A172 (cell line): ENCODE results near the gene CTTNBP2NL. TPM values are rescaled to one million over a fixed set of nuclear protein-coding genes. Genes with fewer than 3 reads are reported as not detected.
A peak's percentile ranks its signal among the peaks of the same experiment; 100 is the strongest.
"Not testable (repeated sequence)": the region's sequence is repeated elsewhere in the genome, so short reads cannot be mapped to it uniquely, and the experiment has no call there.

ENCODE experiments used
- DNase-seq: peaks from one replicate; pipeline ENCODE4 v3.0.0-alpha.2; 2015; ENCODE audit warnings: low spot score
- total RNA-seq: library from RNA; depleted of rRNA; stranded (reverse); fragments of >200 nt; shearing (Covaris generic); gene quantifications from 2 replicates; pipeline ENCODE4 v1.2.3, GENCODE V29; 2014

Gene CTTNBP2NL
- total RNA-seq, 1 experiment from 2014 or later, result 11.2 TPM

- not testable (repeated sequence) for DNase-seq
Measured at GRCh38 chr1:112423666-112424065, 27.7 kb downstream of the CTTNBP2NL start.

DNA sequence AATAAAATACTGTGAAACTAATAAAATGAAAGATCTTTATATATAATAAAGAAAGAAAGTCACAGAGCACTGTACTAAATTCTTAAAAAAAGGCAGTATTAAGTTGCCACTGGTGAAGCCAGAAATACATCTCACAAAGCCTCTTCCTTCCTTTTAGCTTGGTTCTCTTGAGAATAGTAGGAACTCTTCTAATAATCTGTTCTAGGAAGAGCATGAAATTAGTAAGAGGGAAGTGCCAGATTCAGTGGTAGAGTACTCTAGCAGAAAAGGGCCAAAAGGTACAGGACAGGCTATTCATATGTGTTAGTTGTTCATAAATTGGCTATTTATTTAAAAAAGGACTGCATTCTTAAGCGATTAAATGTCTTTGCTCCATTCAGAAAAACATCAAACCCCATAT lies 33.7 kb downstream of the CTTNBP2NL start:
- DNase-seq, result no peak

DNA sequence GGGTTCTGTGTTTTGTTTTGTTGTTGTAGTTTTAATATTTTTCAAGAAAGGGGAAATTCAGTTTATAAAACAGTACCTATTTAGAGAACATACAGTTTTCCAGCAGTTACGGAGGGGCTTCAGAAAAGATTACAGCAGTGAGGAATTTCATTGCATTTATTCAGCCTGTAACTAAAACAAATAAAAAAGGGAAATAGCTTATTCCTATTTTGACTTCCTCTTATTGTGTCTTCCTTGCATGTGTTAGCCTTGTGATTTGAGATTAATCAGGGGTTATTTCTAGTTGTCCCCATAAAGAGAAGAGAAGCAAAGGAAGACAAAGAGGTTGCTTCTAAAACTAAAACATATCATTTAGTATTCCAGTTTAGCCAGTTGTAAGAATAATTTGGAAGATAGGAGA lies 35.0 kb downstream of the CTTNBP2NL start:
- DNase-seq, result no peak

DNA sequence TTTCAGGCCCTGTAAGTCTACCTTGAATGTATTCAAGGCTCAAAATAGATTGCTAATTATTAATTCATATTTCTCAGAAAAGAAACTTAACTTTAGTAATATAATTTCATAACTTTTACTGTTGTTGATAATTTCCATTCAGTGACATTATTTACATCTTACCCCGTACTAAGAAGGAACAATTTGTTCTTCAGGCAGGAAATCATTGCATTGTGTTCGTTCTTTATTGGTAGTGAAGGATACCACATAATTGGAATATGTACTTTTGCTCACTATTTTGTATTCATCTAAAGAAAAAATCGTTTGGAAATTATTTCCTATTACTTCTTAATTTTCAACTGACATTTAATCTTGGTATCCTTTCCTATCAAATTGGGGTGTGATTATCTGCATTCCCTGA lies 39.4 kb downstream of the CTTNBP2NL start:
- no peak for DNase-seq

GRCh38 chr1:112436384-112437156 lies 40.6 kb downstream of the CTTNBP2NL start:
- no peak for DNase-seq

- not testable (repeated sequence) for DNase-seq
Measured at GRCh38 chr1:112438156-112438555, 42.1 kb downstream of the CTTNBP2NL start.

DNA sequence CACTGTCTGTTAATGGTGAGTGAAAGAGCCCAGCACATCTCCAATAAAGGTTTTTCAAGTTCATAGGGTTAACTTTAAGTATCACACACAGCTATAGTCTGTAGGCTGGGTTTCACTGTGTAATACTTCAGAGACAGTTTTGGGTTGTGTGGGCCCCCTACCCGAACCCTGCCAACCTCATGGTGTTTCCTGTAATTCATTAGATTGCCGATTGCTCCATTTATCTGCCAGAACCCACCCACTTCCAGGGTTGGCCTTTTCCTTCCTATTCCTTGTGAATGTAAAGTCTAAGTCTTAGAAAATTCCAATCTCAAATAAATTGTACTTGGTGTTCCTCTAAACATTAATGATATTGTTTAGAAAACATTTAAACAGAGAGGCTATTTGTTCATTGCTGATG lies 43.6 kb downstream of the CTTNBP2NL start:
- no peak for DNase-seq

- no peak for DNase-seq
Measured at GRCh38 chr1:112440574-112440973, 44.6 kb downstream of the CTTNBP2NL start.

- peak; percentile 40 for DNase-seq
Measured at GRCh38 chr1:112444269-112444668, 48.3 kb downstream of the CTTNBP2NL start.

- no peak for DNase-seq
Measured at GRCh38 chr1:112445596-112445995, 49.6 kb downstream of the CTTNBP2NL start.

DNA sequence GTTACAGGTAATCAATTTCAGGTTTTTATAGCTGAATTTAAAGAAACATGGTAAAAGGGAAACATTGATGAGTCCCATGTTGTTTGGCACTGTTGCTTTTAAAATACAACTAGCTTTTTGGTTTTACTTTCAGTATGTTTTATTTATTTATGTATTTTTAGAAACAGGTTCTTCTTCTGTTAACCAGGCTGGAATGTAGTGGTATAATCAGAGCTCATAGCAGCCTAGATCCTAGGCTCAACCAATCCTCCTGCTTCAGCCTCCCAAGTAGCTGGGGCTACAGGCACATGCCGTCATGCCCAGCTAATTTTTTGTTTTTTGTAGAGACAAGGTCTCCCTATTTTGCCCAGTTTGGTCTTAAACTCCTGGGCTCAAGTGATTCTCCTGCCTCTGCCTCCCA lies 50.4 kb downstream of the CTTNBP2NL start:
- no peak for DNase-seq

- DNase-seq, result no peak
Measured at GRCh38 chr1:112448904-112449629, 53.1 kb downstream of the CTTNBP2NL start.

DNA sequence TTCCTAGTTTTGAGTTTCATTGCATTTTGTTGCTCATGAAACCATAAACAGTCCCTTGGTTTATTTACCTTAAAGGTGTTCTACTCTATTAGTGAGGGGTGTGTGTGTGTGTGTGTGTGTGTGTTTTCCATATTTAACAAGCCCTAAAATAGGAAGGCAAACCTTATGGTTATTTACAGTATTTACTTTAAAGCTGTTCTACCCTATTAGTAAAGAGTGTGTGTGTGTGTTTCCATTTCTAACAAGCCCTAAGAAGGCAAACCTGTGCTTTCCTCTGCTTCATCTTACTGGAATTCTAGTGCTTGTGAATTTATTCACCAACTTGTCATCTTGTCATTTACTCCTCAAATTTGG lies 53.6 kb downstream of the CTTNBP2NL start:
- no peak for DNase-seq

- no peak for DNase-seq
Measured at GRCh38 chr1:112450773-112451172, 54.8 kb downstream of the CTTNBP2NL start.

DNA sequence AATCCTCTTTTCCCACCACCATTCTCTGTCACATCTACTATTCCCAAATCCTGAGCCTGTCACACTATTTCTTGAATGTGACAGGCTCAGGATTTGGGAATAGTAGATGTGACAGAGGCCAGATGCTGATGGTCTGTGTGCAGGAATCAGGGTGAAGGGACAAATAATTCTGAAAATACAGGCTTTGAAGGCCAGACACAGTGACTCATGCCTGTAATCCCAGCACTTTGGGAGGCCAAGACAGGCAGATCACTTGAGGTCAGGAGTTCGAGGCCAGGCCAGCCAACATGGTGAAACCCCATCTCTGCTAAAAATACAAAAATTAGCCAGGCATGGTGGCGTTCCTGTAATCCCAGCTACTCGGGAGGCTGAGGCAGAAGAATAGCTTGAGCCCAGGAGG lies 55.3 kb downstream of the CTTNBP2NL start:
- not testable (repeated sequence) for DNase-seq

GRCh38 chr1:112453876-112454275 lies 57.9 kb downstream of the CTTNBP2NL start:
- DNase-seq, result no peak

- no peak for DNase-seq
Measured at GRCh38 chr1:112454316-112454715, 58.3 kb downstream of the CTTNBP2NL start.

DNA sequence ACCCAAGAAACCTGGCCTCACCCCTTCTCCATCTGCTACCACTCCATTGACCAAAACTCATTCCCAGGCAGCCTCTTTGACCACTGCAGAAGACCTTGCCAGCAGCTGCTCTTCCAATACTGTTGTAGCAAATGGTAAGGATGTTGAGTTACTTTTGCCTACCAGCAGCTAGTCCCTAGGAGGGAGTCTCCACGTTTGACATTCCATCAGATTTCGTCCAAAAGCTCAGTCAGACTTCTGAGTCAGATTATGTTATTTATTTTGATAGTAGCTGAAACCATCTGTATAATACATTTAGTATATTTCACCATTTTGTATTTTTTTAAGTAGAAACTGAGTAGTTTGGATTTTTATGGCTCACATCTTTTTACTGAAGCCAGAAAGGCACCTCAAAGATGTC lies 61.2 kb downstream of the CTTNBP2NL start:
- no peak for DNase-seq

- no peak for DNase-seq
Measured at GRCh38 chr1:112457955-112458354, 61.9 kb downstream of the CTTNBP2NL start.

DNA sequence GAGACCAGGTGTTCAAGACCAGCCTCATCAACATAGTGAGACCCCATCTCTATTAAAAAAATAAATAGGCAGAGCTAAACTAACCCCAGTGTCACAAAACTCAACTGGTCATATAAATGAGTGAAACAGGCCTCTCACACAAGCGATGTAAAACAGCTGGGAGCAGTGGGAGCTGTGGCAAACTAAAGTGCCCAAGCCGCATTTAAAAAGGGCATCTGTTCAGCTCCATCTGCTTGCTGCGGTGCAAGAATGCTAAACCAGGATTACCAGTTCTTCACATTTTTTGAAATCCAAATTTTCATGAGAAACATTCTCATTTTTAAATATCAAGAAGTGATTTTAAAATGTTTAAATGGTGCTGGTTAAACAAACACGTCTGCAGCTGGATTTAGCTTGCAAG lies 62.7 kb downstream of the CTTNBP2NL start:
- DNase-seq, result no peak

GRCh38 chr1:112460615-112461014 lies 64.6 kb downstream of the CTTNBP2NL start:
- no peak for DNase-seq

DNA sequence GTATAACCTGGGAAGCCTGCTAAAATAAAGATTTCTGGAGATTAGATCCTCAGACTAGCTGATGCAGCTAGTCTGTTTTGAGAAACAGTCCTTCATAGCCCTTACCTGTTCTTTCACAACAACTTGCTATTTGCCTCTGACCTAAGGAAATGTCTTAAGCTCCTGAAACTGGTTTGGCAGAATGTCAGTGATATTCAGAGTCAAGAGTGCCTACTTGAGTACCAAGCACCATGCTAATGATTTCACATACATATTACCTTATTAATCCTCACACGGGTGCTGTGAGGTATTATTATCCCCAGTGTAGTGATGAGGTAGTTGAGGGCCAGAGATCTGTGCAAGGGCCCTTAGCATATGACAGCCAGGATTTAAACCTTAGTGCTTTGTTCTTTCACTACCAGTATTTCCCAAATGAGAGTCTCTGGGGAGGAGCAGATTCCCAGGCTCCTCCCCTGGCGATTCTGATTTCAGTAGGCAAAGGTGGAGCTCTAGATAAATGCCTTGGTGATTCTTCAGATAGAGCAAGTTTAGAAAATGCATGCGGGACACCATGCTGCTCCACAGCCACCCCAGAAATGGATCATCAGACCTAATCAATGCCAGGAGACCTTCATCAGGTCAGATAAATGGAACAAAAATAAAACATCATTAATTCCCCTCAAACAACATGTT lies 65.3 kb downstream of the CTTNBP2NL start:
- no peak for DNase-seq

GRCh38 chr1:112462953-112463279 lies 66.9 kb downstream of the CTTNBP2NL start:
- no peak for DNase-seq
